Activated CD4-positive, alpha-beta T cell treated with anti-CD3 and anti-CD28 coated beads for 36 hours (primary cell): ENCODE measurements around the gene MSTN. TPM values are rescaled to one million over a fixed set of nuclear protein-coding genes. Genes with fewer than 3 reads are reported as not detected.
"Not testable (repeated sequence)": the region's sequence is repeated elsewhere in the genome, so short reads cannot be mapped to it uniquely, and the experiment has no call there.

ENCODE experiments used
- ATAC-seq: fragments of 200-7000 bp; cut with Tn5 transposase; one replicate; pipeline ENCODE4 v1.10.0; 2021; ENCODE audit warnings: mild to moderate bottlenecking, moderate library complexity
- CTCF ChIA-PET: fragments of 350-600 bp; sonication (Branson Sonifier 250); formaldehyde crosslinking; loops from one replicate; lab custom pipeline; 2021; ENCODE audit warnings: antibody characterized with exemption; lab: Charles Lee
- POLR2A ChIA-PET: fragments of 350-600 bp; sonication (Branson Sonifier 250); formaldehyde crosslinking; loops from one replicate; lab custom pipeline; 2021; ENCODE audit warnings: antibody characterized with exemption, inconsistent platforms; lab: Charles Lee
- DNase-seq: peaks from one replicate; pipeline ENCODE4 v3.0.0-alpha.2; 2020
- H3K27ac Mint-ChIP-seq: one replicate; pipeline ENCODE4 v1.8.0; 2021; ENCODE audit warnings: mixed read lengths
- H3K27me3 Mint-ChIP-seq: one replicate; pipeline ENCODE4 v1.8.0; 2021; ENCODE audit warnings: mixed read lengths
- H3K36me3 Mint-ChIP-seq: one replicate; pipeline ENCODE4 v1.8.0; 2021; ENCODE audit warnings: low read depth, mixed read lengths
- H3K4me1 Mint-ChIP-seq: one replicate; pipeline ENCODE4 v1.8.0; 2021; ENCODE audit warnings: mixed read lengths
- H3K4me3 Mint-ChIP-seq: one replicate; pipeline ENCODE4 v1.8.0; 2021; ENCODE audit warnings: mild to moderate bottlenecking, moderate library complexity, mixed read lengths
- H3K9me3 Mint-ChIP-seq: one replicate; pipeline ENCODE4 v1.8.0; 2021; ENCODE audit warnings: low read depth, mixed read lengths
- intact Hi-C, 2 experiments: fragments of 100-400 bp; cut with DNase I in 1 of 2; cut with micrococcal nuclease in 1 of 2; formaldehyde crosslinking; loops; one replicate each; pipeline versions ENCODE4 v1.14.2 to v1.15.1; 2022 to 2024; cut with DNase I, micrococcal nuclease
- total RNA-seq, 2 experiments: library from RNA; stranded (reverse); gene quantifications; one replicate each; pipeline ENCODE4 v1.2.3, GENCODE V29; 2021

MSTN gene
- total RNA-seq, 2 experiments from 2014 or later: not detected

DNA sequence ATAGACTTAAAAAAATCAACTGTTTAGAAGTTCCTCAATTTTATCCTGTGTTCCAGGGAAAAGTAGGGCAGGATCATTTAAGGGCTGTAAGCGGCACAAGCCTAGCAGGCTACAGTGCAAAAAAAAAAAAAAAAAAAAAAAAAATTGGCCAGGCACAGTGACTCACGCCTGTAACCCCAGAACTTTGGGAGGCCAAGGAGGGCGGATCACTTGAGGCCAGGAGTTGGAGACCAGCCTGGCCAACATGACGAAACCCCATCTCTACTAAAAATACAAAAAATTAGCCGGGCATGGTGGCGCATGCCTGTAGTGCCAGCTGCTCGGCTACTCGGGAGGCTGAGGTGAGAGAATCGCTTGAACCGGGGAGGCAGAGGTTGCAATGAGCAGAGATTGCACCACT is 28.1 kb downstream of the MSTN start:
- intact Hi-C loops, H3K4me3 Mint-ChIP-seq, H3K36me3 Mint-ChIP-seq, DNase-seq, H3K9me3 Mint-ChIP-seq, ATAC-seq, H3K4me1 Mint-ChIP-seq, H3K27me3 Mint-ChIP-seq, POLR2A ChIA-PET, H3K27ac Mint-ChIP-seq: not testable (repeated sequence)
- CTCF ChIA-PET: interaction anchor here (1.1 to 1.2 kb wide), 3 partner anchors 11 to 15 kb away, joined by 3 to 4 read pairs (median 3); no protein-coding TSS in a partner anchor

DNA sequence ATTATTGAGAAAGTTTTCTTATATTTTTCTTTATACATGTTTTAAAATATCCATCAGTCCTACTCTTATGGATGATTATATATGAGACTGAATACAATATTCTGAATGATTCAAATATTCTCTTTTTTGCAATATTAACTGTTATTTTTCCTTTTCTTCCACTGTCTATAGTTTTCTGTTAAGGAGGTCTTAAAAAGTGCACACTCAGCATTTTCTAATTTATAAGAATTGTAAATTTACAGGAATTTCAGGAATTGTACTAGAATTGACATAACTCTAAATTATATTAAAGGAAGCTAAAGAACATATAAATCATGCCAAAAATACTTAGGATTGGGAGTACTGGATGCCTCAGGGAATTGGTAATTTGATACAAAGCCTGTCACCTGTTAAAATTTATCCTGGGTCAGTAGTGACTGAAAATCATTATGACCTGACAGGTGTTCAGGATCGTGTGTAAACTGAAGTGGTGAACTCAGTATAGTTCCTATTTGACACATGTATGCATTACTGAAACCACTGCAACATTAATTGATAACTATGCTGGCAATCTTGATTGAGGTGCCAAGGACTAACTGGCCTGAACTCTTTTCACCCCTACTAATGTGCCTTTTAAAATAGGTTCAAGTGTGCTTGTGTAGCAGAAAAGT is 30.4 kb downstream of the MSTN start:
- Mint-ChIP-seq H3K9me3 (no peaks in the 10 kb centered on the region), H3K27ac (no peak overlapping the region), H3K27me3 (peaks cover 8% of the 10 kb centered on the region), H3K36me3 (no peaks in the 10 kb centered on the region), H3K4me1 (no peaks in the 10 kb centered on the region), H3K4me3 (no peak overlapping the region)
- no peak for ATAC-seq
- DNase-seq: no peak
- POLR2A ChIA-PET: no interaction called here
- intact Hi-C loops: no loop called here
- CTCF ChIA-PET: interaction anchor here (1.1 to 1.2 kb wide), 3 partner anchors 8 to 212 kb away, joined by 3 to 5 read pairs (median 4); no protein-coding TSS in a partner anchor

DNA sequence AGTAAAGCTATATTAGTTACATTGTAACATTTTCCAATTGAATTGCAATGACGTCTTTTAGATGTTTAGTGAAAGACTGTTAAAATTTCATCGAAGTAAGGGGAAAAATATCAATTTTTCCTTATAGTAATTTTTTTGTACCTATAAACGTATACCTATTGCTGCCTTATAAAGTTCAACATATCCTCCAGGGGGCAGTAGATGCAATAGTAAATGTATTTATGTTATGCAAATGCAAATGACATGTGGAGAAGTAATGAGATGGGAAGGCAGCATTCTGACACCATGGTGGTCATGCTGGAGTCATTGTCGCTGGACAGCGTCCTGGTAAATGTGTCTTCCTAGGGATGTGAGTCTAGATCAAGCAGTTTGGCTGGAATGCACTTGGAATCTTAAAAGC is 38.7 kb downstream of the MSTN start:
- ChIA-PET CTCF (interaction anchor here (1.2 to 1.8 kb wide), 4 partner anchors 10 to 98 kb away, joined by 3 to 4 read pairs (median 4); no protein-coding TSS in a partner anchor), POLR2A (no interaction called here)
- Mint-ChIP-seq H3K4me3 (no peak overlapping the region), H3K4me1 (no peaks in the 10 kb centered on the region), H3K27ac (no peak overlapping the region), H3K9me3 (peaks cover 2% of the 10 kb centered on the region), H3K27me3 (peaks cover 11% of the 10 kb centered on the region), H3K36me3 (no peaks in the 10 kb centered on the region)
- ATAC-seq: peak; percentile 61
- DNase-seq: no peak
- intact Hi-C loops: loop anchor here in 1 of 2 experiments (2.0 to 5.0 kb wide), 3 partner anchors 47 to 348 kb away; no protein-coding TSS in a partner anchor

DNA sequence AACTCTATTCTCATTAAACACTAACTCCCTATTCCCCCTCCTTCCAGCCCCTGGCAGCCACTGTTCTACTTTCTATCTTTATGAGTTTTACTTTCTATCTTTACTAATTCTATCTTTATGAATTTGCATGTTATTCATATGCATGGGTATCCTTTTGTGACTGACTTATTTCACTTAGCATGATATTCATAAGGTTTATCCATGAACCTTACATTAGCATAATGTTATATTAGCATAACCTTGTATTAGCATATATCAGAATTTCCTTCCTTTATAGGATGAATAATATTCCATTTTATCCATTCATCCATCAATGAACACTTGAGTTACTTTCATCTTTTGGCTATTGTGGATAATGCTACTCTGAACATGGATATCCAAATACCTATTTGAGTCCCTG is 41.8 kb downstream of the MSTN start:
- H3K36me3 Mint-ChIP-seq: no peaks in the 10 kb centered on the region
- intact Hi-C loops: loop anchor here in 1 of 2 experiments (5.0 kb wide), 2 partner anchors 257 to 352 kb away; no protein-coding TSS in a partner anchor
- ATAC-seq (no peak), DNase-seq (no peak)
- no peak overlapping the region for H3K4me3 Mint-ChIP-seq
- H3K9me3 Mint-ChIP-seq: peaks cover 17% of the 10 kb centered on the region
- ChIA-PET CTCF (interaction anchor here (0.9 kb wide), 1 partner anchor 13 kb away, joined by 3 read pairs; no protein-coding TSS in a partner anchor), POLR2A (no interaction called here)
- H3K27ac Mint-ChIP-seq: no peak overlapping the region
- no peaks in the 10 kb centered on the region for H3K4me1 Mint-ChIP-seq
- H3K27me3 Mint-ChIP-seq: peaks cover 10% of the 10 kb centered on the region

DNA sequence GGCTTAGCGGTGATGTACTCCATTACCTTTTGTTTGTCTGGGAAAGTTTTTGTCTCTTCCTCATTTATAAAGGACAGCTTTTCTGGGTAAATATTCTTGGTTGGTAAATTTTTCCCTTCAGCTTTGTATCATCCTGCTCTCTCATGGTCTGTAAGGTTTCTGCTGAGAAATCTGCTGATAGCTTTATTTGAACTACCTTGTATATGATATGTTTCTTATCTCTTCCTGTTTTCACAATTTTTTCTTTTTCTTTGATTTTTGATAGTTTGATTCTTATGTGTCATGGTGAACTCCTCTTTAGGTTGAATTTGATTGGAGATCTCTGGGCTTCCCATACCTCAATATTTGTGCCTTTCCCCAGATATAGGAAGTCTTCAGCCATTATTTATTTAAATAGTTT is 44.7 kb downstream of the MSTN start:
- Mint-ChIP-seq H3K36me3 (no peaks in the 10 kb centered on the region), H3K27ac (no peak overlapping the region), H3K4me3 (no peak overlapping the region), H3K27me3 (peaks cover 13% of the 10 kb centered on the region), H3K4me1 (no peaks in the 10 kb centered on the region), H3K9me3 (peaks cover 19% of the 10 kb centered on the region)
- CTCF ChIA-PET: interaction anchor here (0.6 to 1.9 kb wide), 5 partner anchors 12 to 133 kb away, joined by 3 to 4 read pairs (median 4); no protein-coding TSS in a partner anchor
- intact Hi-C loops: no loop called here
- no peak for ATAC-seq
- POLR2A ChIA-PET: no interaction called here
- no peak for DNase-seq

DNA sequence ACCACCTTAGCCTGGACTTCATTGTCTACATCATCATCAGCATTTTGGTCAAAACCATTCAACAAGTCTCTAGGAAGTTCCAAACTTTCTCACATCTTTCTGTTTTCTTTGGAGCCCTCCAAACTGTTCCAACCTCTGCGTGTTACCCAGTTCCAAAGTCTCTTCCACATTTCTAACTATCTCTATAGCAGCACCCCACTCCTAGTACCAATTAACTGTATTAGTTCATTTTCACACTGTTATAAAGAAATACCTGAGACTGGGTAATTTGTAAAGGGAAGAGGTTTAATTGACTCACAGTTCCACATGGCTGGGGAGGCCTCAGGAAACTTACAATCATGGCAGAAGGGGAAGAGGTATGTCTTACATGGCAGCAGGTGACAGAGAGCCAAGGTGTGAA is 46.6 kb downstream of the MSTN start:
- DNase-seq, ATAC-seq, H3K4me3 Mint-ChIP-seq, H3K4me1 Mint-ChIP-seq, POLR2A ChIA-PET, intact Hi-C loops, H3K36me3 Mint-ChIP-seq, CTCF ChIA-PET, H3K27ac Mint-ChIP-seq: not testable (repeated sequence)
- Mint-ChIP-seq H3K27me3 (peaks cover 10% of the 10 kb centered on the region), H3K9me3 (peaks cover 19% of the 10 kb centered on the region)
